HG03175 (cell line): Measurements from ENCODE around the gene OR4N5.

Source experiments
- ATAC-seq: cut with Tn5 transposase; IDR thresholded peaks from one replicate; pipeline ENCODE4 v1.9.1; 2021; ENCODE audit warnings: mild to moderate bottlenecking, moderate library complexity; ENCODE audit not compliant: unreplicated experiment

The OR4N5 gene

DNA sequence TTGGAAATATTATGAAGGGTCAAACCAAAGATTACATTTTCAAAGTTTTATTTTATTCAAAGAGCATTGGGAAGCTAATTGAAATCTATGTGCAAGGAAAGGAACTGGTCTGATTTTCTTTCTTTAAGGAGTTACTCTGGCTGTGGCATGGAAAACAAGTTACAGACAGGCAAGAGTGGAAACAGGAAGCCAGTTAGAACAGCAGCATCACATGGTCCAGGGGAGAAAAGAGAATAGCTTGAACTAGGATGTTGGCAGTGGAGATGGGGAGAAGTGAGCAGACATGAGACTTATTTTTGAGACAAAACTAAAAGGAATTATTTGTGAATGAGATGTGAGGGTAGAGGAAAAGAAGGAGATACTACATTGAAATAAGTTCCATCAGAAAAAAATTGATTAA is 55.5 kb downstream of the OR4N5 start:
- ATAC-seq, result no peak
